SK-N-DZ (cell line): ENCODE data around the gene COL4A2.

Experiments
- DNase-seq: peaks from one replicate; pipeline ENCODE4 v3.0.0-alpha.2; 2015; ENCODE audit warnings: low spot score

The COL4A2 gene

DNA sequence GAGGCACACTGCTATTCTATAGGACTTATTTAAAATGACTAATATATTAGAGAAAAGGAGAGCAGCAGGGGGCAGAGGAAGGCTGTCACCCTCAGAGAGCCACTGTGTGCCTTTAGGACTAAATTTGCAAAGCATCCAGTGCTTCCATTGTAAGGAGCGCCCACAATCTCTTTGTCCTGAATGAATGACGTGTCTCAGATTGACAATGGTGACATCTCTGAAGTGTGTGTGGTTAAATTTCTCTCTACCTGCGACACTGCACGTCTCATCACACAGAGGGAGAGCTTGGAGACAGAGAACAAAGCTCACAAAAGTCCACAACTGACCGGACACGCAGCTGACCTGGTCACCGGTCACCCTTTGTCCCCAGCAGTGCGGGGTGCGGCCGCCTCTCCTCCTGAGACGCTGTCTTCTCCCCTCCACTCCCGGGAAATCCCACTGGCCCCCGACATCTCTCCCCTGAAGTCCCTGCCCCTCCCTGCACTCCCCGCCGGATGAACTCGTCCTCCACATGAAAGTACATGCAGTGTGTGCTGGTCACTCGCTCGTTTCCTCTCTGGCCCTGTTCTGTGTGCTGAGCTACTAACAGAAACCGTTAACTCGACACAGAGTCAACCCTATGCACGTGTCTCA, 147.3 kb downstream of the COL4A2 start:
- no peak for DNase-seq

DNA sequence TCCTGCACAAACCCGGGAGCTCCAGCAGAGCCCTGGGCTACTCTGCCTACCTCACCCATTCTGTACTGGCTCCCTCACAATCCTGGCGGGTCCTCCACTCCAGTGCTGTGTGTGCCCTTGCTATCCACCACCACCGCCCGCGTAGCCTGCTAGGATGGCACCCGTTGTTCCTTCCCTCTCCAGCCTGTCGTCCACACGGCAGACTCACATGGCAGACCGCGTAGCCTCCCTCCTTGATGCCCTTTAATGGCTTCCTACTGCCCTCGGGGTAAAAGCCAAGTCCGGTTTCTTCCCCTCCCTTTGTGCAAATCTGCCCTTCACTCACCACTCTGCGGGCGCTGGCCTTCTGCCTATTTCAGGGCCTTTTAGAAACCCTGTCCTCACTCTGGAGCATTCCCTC, 147.9 kb downstream of the COL4A2 start:
- DNase-seq: no peak

DNA sequence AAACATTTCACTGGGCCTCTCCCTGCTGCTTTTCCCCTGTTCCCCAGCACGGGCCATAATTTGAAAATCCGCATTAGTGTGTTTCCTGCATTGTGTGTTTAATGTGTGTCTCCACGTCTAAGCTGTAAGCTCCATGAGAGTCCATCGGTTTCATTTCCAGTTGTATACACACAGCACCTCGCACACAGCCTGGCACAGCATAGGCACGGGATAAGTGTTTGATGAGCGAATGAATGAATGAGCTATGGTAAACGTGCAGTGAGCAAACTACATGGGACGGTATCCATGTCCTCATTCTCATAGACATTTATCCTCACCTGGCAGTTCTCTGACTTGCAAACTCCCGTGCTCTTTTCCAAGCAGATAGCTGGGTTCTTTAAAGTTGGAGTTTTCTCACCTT, 148.4 kb downstream of the COL4A2 start:
- DNase-seq: no peak

DNA sequence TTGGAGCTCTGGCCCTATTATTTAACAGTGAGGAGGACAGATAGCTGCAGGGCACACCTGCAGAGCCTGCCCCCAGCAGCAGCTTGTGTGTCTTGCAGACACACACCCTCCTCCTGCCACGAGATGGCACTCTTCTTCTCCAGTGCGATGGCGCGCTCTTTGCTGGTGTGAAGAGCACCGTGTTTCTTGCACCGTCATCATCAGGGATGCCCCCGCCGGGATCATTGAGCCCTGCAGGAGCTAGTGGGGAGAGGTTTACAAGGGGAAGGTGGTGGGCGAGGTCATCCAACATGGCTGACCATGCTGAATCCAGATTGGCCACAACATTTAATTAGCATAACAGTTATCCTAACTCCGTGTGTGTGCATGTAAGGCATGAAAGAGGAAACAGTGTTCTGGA, 148.9 kb downstream of the COL4A2 start:
- peak; percentile 83 for DNase-seq

DNA sequence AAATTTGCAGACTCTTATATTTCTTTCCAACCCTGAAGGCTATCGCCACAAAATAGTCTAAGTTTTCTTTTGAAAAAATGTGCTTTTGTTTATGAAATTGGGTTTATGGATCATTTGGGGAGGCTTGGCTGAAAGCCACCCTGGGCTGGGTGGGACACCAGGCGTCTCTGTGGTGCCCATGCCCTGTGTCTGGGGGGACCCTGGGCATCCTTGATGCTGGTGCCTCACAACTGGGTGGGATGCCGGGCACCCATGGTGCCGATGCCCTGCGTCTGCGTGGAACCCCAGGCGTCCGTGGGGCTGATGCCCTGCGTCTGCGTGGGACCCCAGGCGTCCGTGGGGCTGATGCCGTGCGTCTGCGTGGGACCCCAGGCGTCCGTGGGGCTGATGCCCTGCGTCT, 149.5 kb downstream of the COL4A2 start:
- DNase-seq: no peak

DNA sequence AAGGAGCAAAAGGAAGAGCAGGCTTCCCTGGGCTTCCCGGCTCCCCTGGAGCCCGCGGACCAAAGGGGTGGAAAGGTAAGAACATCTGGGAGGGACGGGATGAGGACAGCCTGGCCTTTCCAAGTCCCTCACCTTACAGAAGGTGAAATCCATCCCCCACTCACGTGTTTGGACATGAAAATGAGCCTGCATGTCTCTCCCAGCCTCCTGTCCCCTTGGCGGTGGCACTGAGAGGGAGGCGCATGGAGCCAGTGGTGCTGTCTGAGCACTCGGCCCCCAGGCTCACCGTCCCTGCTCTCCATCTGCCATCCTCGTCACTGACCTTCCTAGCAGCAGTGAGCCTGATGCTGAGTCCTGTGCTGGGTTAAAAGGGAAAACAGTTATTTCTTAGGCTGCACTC, 150.3 kb downstream of the COL4A2 start:
- no peak for DNase-seq

DNA sequence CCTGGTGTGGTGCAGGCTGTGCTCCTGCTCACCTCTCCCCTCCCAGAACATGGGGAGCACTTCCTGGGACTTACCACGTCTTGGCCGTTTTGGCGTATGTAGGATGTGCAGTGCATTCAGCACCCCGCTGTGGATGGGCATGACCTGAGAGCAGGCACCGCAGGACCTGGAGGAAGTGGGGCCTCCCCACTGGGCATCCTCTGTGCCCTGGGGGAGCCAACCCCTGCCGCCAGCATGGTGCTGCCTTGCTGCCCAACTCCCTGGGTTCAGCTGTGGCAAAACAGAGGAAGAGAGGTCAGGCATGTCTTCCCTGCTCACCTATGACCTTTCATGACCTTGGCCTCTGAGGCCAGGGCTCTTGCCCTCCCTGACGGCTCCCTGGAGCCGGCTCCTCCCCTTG, 150.9 kb downstream of the COL4A2 start:
- no peak for DNase-seq

DNA sequence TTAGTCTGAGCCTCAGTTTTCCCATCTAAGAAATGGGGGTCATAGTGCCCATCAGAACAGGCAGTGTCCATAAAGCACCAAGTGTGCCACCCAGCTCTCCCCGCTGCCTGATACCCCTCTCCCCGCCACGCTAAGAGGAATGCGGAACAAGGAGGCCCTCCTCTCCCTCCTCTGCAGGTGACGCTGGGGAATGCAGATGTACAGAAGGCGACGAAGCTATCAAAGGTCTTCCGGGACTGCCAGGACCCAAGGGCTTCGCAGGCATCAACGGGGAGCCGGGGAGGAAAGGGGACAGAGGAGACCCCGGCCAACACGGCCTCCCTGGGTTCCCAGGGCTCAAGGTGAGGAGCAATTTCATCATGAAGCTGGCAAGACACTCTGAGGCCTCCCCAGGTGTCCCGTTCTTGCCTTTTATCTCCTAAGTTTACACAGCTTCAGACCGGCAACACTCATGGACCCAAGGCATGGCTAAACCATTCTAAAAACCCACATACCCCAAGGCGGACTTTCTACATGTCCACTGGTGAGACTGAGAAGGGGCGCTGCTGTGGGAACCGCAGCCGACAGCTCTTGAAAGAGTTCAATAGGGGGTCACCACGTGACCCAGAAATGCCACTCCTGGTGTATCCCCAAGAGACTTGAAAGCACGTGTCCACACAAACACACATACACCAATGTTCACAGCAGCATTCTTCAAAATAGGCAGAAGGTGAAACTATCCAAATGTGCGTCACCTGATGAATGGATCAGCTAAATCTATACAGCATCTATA, 151.7 kb downstream of the COL4A2 start:
- no peak for DNase-seq

DNA sequence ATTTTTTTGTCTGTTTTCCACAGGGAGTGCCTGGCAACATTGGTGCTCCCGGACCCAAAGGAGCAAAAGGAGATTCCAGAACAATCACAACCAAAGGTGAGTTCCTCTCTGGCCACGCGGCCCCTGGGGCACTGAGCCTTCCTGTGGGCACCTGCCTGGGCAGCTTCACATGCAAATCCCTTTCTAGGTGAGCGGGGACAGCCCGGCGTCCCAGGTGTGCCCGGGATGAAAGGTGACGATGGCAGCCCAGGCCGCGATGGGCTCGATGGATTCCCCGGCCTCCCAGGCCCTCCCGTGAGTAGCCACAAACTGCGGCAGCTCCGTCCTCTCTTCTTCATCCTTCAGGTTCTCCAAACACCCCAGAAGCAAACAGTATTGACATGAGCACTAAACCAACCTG, 155.0 kb downstream of the COL4A2 start:
- DNase-seq: no peak

DNA sequence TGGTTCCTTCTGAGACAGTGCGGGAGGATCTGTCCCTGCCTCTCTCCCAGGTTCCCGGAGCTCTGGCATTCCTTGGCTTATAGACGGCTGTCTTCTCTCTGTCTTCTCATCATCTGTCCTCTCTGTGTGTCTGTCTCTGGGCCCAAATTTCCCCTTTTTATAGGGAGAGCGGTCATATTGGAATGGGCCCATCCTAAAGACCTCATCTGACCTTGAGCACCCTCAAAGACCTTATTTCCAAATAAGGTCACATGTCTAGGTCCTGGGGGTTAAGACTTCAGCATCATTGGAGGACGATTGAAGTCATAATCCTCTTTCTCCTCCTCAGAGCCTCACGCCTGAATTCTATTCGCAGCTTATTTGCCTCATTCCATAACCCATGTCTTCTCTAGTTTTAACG, 156.1 kb downstream of the COL4A2 start:
- no peak for DNase-seq

DNA sequence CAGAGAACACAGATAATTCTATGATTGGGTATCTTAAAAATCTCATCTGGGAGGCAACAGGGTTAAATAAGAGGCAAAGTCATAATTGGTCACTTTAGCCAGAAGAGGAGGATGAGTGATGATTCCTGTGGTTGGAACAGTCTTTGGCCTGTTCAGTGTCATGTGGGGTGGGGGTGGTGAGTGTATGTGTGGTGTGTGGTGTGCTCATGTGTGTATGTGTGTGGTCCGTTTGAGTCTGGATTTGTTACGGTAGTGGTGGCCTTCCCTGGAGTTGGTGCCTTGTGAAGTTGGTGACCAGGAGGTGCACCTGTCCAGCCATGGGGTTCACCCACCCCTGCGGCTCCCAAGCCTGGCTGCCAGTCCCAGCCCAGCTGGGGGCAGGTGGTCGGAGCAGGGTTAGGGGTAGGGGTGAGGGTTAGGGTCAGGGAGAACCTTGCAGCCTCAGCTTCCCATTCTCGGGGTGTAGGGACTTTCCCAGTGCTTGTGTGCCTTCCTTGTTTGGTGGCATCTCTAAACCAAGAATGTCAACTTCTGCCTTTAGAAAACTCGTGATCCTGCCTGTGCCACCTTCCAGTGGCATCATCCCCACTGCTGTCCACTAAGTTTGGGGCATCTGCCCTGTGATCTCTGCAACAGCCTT, 156.9 kb downstream of the COL4A2 start:
- DNase-seq: no peak

DNA sequence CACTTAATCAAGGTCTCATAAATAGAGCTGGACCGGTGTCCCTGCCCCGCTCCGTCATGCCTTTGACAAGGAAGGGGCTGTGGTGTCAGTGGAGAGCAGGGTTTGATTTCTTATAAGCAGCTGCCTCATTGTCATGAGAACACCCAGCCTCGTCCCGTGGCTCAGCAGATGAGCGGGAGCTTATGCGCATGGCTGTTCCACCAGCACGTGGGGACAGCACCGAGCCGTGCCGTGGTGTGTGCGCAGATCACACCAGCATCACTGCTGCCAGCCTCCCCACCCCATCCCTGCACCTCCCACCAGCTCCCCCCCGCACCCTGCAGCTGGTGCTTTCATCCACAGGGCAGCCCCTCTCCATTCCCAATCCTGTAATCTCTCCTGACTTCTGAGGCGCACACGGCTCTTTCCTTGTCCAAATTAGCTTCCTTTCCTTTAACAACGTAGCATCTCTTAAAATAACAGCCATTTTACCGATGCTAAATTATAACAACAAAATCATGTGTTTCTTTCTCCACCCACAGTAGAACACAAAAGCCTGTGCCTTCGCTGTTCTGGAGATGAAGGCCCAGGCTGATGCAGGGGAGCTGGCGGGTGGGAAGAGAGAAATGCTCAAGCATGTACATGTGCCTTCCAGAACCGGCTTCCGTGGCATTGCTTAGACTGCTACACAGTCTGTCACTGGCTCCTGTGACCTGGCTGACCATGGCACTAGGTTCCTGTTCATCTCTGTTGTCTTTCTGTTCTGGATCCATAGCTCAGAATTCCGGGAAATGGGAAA, 157.7 kb downstream of the COL4A2 start:
- DNase-seq: no peak

DNA sequence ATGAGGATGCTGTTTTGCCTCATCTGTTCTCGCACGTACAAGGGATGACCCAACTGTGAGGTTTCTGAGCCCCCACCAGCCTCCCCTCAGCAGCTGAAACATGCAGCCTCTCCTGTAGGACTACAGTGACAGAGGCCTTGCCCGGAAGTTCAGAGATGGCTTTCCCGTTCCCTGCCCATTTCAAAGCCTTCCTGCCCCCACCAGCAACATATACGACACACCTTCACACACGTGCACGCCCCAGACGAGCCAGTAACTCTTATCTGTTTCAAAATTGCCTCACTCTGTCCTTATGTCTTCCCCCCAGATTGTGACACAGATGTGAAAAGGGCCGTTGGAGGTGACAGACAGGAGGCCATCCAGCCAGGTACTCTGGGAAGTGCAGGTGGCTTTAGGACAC, 158.6 kb downstream of the COL4A2 start:
- DNase-seq: no peak

DNA sequence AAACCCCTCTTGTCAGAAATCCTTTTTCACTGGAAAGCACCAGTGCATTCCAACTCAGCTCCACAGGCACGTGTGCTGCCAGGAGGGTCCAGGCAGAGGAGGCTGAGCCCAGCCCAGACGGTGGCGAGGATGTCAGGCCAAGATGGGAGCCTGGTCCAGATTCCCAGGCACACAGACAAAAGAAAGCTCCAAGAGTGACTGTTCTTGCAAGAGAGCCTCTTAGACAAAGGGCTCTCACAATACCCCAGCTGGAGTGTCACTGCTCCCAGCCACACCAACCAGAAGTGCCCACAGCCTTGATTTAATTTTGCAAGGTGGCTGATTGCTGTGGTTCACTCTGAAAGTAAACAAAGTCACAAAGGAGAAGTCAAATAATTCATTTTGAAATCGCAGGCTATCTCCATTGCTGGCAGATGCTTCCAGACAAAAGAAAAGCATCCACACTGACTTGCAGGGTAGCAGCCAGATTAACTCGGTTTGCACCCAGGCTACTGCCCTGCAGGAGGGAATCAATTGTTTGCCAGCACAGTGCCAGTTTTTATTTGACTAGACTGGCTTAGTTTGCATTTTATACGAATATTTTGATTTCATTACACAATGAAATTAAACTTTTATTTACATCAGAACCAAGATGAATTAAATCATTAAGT, 159.3 kb downstream of the COL4A2 start:
- no peak for DNase-seq

DNA sequence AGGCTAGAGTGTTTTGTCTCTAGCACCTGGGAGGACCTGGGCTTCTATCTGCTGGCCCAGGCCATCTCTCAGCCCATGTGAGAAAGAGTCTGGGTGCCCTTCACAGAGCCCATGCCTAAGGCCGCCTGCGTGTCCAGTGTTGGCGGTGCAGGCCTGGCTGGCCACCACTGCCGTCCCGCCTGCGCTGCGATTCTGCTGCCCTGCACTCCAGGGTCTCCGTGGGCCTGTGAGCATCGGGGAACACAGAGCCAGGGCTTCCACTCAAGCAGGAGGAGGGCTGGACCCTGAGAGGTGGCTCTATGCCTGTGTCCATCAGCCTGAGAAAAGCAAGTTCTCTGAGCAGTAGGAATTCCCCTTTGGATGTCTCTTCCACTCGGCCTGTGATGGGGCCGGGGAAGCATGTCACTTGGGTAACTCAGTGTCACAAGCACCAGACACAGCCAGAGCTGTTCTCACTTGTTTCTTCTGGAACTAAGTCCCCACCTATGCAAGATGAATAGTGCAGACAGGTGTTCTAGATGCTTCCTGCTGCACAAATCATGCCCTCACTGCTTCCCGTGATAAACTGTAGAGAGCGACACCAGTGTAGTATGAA, 160.5 kb downstream of the COL4A2 start:
- DNase-seq: no peak

DNA sequence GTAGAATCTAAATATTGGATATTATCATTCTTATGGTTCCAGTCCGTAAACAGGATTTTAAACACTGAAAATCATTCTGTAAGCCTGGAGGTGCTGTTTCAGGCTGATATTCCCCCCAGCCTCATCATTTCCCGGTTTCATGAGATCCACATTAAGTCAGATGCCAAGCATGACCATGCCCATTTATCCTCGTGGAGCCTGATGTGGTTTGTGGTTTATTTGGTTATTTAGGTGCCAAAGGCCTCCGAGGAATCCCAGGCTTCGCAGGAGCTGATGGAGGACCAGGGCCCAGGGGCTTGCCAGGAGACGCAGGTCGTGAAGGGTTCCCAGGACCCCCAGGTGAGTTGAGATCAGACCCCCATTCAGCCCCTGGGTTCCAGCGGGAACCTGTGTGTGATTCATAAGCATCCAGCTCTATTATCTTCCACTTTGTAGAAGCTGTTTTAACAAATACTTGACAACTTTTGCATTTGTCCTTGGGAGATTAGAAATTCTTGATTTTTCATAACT, 162.0 kb downstream of the COL4A2 start:
- no peak for DNase-seq

DNA sequence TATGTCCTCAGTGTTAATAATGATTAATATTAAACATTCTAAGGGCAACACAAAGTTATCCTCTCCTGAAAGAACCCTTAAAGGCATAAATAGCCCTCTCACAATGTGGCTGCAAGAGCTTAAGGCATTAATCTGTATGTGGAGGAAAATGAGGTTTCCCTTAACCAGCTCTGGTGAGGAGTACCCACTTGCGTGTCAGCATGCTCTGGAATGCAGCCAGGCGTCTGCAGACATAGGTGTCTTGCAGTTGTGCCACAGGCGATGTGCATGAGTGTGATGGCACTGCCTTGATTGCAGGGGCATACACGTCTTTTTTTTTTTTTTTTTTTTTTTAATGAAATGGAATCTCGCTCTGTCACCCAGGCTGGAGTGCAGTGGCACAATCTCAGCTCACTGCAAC, 162.5 kb downstream of the COL4A2 start:
- DNase-seq: no peak

DNA sequence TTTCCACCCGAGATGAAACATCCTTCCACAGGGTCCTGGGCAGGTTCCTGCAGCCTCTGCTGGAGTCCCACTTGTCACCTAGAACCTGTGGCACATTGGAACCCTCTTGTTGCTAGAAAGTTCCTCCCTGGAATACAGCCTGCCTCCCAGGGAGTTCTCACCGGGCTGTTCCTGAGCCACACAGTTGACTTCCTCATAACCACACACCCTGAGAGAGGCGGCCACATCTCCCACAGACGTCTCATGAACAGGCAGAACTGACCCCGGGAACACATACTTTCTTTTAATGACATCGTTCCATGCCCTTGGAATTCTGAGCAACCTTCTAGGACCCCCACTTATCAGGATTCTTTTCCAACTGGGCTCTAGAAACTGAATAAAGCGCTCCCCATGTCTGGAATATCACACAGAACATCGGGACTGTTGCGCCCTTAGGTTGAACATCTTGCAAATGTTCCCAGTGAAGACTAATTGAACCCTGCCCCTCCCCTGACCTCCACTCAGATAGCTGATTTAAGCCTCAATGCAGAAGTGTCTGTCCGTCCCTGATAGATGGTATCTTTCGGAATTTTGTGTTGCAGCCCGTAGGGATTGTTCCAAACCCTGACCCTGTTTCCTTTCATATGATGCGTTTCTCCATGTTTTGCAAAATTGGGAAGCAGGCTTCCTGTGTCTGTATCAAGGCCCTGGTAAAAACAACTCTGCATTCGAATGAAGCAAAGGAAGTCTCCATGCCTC, 163.4 kb downstream of the COL4A2 start:
- no peak for DNase-seq

DNA sequence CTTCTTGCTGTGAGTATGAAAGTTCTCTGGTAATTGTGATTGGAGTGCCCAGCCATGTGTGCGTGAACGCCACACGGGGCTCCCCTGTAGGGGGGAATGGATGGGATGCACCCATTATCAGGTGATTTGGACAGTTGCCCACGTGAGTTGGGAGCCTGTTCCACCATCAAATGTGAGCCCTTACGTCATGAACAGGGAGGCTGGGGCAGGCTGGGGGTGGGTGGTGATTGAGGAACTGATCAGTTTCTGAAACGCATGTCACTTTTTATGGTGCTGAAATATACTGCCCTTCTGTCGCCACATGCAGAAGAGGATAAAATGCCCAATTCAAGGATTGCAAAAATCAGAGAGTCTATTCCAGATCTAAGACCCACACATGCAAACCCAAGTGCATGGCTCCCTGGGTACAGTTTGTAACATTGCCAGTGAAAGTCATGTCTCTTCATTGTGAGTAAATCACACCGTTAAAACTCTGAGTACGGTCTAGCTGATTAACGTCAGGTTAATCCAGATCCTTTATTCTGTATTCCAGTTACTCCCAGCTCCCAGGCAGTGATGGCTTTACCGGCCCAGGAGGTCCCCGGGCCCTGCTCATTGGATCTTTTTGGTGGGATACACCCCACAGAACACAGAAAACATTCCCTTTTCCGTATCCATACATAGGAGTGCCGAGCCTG, 164.2 kb downstream of the COL4A2 start:
- no peak for DNase-seq

DNA sequence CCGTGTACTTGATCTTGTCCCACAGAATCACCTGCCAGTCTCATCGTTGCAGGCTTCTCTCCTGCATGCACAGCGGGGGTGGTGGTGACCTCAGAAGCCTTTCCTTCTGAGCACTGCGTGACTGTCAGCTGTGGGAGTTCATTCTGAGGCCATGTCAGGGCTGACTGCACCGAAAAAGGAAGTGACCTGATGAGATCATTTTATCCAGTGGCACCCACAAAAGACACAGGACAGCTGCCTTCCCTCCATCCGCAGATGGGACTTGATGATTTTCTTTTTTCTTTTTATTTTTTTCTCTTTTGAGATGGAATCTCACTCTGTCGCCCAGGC, 164.7 kb downstream of the COL4A2 start:
- DNase-seq: no peak
